ENCODE measurements around the gene PIN4.

GRCh38 chrX:72159769-72160168 lies 21.8 kb upstream of the PIN4 start:
- no peak for TF ChIP-seq POLR2AphosphoS5 (IDR thresholded peaks at IDR 0.05; ENCODE audit: low read depth, low read length)
- no peak for TF ChIP-seq CTCF (IDR thresholded peaks at IDR 0.05)
- TF ChIP-seq REST (IDR thresholded peaks at IDR 0.05; ENCODE audit: insufficient read depth in 1 of 2, low read depth in 2 of 2, low read length in 1 of 2), result no peak
- TF ChIP-seq SIN3A (IDR thresholded peaks at IDR 0.05; ENCODE audit: borderline replicate concordance, insufficient read depth, low read depth, low read length), result no peak
